GM19328 (cell line): Measurements from ENCODE around the gene HBA2.
"Not testable (repeated sequence)": the region's sequence is repeated elsewhere in the genome, so short reads cannot be mapped to it uniquely, and the experiment has no call there.

Source experiments
- ATAC-seq: cut with Tn5 transposase; IDR thresholded peaks from one replicate; pipeline ENCODE4 v1.9.1; 2021; ENCODE audit warnings: mild to moderate bottlenecking, moderate library complexity; ENCODE audit not compliant: unreplicated experiment

HBA2 gene

DNA sequence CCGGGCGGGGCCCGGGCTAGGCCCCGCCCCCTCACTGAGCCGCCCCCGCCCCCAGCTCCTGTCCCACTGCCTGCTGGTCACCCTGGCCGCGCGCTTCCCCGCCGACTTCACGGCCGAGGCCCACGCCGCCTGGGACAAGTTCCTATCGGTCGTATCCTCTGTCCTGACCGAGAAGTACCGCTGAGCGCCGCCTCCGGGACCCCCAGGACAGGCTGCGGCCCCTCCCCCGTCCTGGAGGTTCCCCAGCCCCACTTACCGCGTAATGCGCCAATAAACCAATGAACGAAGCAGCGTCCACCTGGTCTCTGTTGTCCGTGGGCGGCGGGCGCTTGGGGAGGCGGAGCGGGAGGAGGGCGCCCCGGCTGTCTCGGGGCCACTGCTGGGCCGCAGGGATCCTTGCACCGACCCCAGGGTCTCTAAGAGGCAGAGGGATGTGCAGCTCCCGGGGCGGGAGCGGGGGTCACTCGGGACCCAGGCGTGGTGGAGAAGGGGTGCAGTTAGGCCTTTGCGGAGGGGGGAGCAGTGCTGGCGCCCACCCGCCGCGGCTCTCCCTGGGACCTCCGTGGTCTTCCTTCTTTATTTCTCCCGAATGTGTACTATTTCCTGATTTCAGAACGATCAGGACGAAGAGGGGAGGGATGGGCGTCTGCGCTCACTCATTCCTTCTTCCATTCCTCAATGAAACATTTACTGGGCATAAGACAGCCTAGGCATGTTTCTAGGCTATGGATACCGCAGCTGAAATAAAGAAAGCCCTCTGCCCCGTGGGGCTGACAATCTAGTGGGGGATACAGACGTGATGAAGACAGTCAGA is 18.3 kb upstream of the HBA2 start:
- ATAC-seq, result no peak

- ATAC-seq, result no peak
Observed at GRCh38 chr16:155031-155398, 17.7 kb upstream of the HBA2 start.

DNA sequence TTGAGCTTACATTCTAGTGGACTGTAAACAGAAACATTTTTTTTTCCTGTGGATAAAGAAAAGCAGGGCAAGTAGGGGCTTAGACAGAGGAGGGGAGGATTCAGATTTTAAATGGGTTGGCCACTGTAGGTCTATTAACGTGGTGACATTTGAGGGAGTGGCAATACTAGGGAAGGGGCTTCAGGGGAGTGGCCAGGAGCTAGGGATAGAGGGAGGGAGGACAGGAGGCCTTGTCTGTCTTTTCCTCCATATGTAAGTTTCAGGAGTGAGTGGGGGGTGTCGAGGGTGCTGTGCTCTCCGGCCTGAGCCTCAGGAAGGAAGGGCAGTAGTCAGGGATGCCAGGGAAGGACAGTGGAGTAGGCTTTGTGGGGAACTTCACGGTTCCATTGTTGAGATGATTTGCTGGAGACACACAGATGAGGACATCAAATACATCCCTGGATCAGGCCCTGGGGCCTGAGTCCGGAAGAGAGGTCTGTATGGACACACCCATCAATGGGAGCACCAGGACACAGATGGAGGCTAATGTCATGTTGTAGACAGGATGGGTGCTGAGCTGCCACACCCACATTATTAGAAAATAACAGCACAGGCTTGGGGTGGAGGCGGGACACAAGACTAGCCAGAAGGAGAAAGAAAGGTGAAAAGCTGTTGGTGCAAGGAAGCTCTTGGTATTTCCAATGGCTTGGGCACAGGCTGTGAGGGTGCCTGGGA is 13.4 kb upstream of the HBA2 start:
- no peak for ATAC-seq

DNA sequence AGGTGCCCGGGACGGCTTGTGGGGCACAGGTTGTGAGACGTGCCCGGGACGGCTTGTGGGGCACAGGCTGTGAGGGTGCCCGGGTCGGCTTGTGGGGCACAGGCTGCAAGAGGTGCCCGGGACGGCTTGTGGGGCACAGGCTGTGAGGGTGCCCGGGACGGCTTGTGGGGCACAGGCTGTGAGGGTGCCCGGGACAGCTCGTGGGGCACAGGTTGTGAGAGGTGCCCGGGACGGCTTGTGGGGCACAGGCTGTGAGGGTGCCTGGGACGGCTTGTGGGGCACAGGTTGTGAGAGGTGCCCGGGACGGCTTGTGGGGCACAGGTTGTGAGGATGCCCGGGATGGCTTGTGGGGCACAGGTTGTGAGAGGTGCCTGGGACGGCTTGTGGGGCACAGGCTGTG is 12.4 kb upstream of the HBA2 start:
- ATAC-seq, result not testable (repeated sequence)

GRCh38 chr16:160691-161190 is 11.9 kb upstream of the HBA2 start:
- ATAC-seq, result no peak

- ATAC-seq, result no peak
Observed at GRCh38 chr16:162271-162991, 10.2 kb upstream of the HBA2 start.

DNA sequence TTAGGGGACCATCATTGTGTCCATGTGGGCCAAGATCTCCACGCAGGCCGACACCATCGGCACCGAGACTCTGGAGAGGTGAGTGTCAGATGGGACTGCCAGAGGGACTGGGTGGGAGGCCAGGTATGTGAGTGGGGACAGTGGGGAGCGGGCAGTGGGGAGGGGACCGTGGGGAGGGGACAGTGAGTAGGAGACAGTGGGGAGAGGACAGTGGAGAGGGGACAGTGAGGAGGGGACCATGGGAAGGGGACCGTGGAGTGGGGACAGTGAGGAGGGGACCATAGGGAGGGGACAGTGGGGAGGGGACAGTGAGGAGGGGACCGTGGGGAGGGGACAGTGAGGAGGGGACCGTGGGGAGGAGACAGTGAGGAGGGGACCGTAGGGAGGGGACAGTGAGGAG is 9.5 kb upstream of the HBA2 start:
- not testable (repeated sequence) for ATAC-seq

DNA sequence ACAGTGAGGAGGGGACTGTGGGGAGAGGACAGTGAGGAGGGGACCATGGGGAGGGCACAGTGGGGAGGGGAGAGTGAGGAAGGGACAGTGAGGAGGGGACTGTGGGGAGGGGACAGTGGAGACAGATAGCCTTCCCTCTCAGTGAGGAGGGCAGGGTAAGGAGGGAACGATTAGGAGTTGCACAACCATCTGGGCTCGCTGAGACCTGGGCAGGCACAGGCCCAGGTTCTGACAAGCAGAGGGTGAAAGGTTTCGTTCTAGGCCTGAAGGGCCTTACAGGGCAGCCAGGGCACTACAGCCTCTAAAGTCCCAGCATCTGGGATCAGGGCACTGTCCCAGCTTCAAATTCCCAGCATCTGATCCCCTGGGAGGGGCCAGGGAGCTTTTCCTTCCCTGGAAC is 9.0 kb upstream of the HBA2 start:
- not testable (repeated sequence) for ATAC-seq

GRCh38 chr16:164134-164823 is 8.4 kb upstream of the HBA2 start:
- ATAC-seq, result not testable (repeated sequence)

DNA sequence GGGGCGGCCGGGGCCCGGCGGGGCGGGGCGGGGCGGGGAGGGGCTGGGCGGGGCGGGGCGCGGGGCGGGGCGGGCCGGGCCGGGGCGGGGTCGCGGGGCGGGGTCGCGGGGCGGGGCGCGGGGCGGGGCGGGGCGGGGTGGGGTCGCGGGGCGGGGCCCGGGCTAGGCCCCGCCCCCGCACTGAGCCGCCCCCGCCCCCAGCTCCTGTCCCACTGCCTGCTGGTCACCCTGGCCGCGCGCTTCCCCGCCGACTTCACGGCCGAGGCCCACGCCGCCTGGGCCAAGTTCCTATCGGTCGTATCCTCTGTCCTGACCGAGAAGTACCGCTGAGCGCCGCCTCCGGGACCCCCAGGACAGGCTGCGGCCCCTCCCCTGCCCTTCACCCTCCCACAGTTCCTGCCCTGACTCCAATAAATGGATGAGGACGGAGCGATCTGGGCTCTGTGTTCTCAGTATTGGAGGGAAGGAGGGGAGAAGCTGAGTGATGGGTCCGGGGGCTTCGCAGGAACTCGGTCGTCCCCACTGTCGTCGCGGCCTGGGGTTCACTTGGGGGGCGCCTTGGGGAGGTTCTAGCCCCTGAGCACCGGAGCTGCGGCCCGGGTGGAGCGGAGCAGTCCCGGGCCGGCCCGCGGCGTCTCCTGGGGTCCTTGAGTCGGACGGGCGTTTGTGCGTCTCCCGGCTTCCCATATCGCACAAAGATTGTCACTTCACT is 7.7 kb upstream of the HBA2 start:
- no peak for ATAC-seq

GRCh38 chr16:165539-166374 is 6.9 kb upstream of the HBA2 start, which contains the start of gene HBM:
HBM (plus strand) TSS chr16:165978; CDS start chr16:165998, 20 bp downstream.
- ATAC-seq, result no peak

DNA sequence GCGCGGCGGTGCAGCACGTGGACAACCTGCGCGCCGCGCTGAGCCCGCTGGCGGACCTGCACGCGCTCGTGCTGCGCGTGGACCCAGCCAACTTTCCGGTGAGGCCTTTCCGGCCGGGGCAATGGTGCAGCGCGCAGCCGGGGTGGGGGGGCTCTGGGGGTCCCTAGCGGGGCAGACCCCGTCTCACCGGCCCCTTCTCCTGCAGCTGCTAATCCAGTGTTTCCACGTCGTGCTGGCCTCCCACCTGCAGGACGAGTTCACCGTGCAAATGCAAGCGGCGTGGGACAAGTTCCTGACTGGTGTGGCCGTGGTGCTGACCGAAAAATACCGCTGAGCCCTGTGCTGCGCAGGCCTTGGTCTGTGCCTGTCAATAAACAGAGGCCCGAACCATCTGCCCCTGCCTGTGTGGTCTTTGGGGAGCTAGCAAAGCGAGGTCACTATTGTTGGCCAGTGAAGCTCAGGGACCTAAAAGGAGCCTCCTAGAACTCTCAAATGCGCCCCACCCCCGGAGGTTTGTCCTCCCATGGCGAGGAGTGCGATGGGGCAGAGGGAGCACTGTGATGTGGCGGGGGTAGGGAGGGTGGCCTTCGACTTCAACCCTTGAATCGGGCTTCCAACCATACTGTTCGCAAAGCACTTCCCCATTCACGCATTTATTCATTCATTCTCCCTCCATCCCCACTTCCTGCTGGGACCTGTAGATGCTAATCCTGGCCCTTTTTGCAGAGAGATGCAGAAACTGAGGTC is 6.1 kb upstream of the HBA2 start:
- ATAC-seq, result no peak

GRCh38 chr16:167122-167690 is 5.5 kb upstream of the HBA2 start:
- no peak for ATAC-seq

- ATAC-seq, result no peak
Observed at GRCh38 chr16:168424-168823, 4.3 kb upstream of the HBA2 start.

DNA sequence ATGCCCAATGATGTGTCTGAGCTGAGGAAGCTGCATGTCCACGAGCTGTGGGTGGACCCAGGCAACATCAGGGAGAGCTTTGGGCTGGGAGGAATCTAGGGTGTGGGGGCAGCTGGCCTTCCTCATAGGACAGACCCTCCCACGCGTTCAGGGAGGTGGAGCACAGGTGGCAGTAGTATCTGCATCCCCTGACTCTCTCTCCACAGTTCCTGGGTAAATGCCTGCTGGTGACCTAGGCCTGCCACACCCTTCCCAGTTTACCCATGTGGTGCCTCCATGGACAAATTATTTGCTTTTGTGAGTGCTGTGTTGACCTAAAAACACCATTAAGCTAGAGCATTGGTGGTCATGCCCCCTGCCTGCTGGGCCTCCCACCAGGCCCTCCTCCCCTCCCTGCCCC is 3.7 kb upstream of the HBA2 start:
- no peak for ATAC-seq

DNA sequence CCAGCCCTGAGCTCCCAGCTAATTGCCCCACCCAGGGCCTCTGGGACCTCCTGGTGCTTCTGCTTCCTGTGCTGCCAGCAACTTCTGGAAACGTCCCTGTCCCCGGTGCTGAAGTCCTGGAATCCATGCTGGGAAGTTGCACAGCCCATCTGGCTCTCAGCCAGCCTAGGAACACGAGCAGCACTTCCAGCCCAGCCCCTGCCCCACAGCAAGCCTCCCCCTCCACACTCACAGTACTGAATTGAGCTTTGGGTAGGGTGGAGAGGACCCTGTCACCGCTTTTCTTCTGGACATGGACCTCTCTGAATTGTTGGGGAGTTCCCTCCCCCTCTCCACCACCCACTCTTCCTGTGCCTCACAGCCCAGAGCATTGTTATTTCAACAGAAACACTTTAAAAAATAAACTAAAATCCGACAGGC is 2.6 kb upstream of the HBA2 start:
- not testable (repeated sequence) for ATAC-seq

DNA sequence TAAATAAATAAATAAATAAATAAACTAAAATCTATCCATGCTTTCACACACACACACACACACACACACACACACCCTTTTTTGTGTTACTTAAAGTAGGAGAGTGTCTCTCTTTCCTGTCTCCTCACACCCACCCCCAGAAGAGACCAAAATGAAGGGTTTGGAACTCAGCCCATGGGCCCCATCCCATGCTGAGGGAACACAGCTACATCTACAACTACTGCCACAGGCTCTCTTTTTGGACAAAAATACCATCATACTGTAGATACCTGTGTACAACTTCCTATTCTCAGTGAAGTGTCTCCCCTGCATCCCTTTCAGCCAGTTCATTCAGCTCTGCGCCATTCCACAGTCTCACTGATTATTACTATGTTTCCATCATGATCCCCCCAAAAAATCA is 1.9 kb upstream of the HBA2 start:
- no peak for ATAC-seq

DNA sequence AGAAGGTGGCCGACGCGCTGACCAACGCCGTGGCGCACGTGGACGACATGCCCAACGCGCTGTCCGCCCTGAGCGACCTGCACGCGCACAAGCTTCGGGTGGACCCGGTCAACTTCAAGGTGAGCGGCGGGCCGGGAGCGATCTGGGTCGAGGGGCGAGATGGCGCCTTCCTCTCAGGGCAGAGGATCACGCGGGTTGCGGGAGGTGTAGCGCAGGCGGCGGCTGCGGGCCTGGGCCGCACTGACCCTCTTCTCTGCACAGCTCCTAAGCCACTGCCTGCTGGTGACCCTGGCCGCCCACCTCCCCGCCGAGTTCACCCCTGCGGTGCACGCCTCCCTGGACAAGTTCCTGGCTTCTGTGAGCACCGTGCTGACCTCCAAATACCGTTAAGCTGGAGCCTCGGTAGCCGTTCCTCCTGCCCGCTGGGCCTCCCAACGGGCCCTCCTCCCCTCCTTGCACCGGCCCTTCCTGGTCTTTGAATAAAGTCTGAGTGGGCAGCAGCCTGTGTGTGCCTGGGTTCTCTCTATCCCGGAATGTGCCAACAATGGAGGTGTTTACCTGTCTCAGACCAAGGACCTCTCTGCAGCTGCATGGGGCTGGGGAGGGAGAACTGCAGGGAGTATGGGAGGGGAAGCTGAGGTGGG is 657 bp downstream of the HBA2 start:
- not testable (repeated sequence) for ATAC-seq
